GM18508 (cell line): ENCODE results near the gene NEMP1.
"Not testable (repeated sequence)": the region's sequence is repeated elsewhere in the genome, so short reads cannot be mapped to it uniquely, and the experiment has no call there.

Experiments
- ATAC-seq: cut with Tn5 transposase; IDR thresholded peaks from one replicate; pipeline ENCODE4 v1.9.1; 2021; ENCODE audit warnings: moderate number of reproducible peaks; ENCODE audit not compliant: insufficient read depth, unreplicated experiment

Gene NEMP1

DNA sequence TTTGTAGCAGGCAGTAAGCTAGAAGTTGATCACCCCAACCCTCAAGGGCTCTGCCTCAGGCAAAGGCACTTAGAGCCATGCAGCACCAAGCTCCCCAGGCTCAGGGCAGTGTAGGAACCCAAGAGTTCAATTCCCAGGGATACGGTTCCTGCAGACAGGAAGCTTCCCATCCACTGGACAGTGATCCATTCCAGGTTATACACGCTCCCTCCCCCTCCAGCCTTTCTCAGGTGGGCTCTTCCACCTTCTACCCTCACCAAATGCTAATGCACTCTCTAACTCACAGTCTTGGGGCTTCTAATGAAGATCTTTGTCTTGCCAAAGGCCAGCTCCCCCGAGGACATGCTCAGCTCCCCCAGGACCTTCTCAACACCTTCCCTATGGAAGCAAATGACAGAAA lies 41.3 kb downstream of the NEMP1 start:
- ATAC-seq, result no peak

DNA sequence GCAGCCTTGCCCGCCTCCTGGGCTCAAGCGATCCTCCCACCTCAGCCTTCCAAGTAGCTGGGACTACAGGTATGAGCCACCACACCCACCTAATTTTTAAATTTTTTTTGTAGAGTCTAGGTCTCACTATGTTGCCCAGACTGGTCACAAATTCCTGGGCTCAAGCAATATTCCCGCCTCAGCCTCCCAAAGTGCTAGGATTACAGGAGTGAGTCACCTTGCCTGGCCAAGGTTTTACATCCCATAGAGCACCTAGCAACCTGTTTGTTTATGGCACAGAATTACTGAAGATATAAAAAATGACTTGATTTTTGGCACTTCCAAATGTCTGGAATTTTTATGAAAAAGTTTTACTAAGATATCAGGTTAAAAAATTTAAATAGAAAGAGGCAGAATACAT lies 45.2 kb downstream of the NEMP1 start:
- ATAC-seq, result no peak

GRCh38 chr12:57031789-57032188 lies 46.8 kb downstream of the NEMP1 start:
- no peak for ATAC-seq

DNA sequence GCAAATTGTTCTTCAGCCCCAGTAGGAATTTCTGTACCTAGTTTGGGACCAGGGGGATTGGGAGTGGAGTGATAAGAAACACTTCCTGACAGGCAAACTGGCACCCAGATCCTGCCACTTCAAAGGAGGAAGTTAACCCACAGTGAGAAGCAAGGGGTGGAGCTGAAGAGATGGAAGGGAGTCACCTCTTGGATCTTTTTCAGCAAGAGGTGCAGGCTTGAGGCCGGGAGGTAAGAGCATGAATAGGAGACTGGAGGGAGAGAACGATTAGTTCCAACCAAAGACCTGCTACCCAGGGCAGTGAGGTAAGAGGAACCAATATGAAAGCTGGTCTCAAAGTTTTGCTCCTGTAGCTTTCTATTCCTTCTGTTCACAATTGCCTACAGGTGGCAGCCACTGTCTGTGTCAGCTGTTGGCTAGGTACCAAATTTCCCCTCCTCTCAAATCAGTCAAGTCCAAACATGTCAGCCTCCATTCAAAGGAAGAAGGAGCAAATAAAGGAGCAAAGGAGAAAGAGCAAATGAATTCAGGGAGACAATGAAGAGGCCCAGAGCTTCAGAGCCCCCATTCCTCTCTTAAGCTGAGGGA lies 47.4 kb downstream of the NEMP1 start:
- no peak for ATAC-seq

- ATAC-seq, result no peak
These were observed 49.1 kb downstream of the NEMP1 start for GRCh38 chr12:57029457-57029856.

DNA sequence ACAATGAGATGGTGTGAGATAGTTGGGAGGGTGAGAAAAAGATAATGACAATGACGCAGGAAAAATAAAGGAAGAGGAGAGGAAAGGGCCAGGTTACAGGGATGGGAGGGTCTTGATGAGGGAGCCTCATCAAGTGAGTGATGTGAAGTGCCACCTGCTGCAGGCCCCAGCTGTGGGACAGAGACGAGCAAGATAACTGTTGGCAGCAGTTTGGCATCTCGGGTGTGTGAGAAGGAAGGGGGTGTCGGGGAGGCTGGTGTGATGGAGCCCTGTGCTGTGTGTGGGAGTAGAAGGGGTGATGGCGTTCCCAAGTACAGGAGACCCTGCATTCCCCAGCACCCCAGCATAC lies 50.8 kb downstream of the NEMP1 start:
- ATAC-seq, result no peak

- no peak for ATAC-seq
These were observed 51.4 kb downstream of the NEMP1 start for GRCh38 chr12:57027011-57027804.

- no peak for ATAC-seq
These were observed 53.4 kb downstream of the NEMP1 start for GRCh38 chr12:57025196-57025595.

GRCh38 chr12:57022324-57022723 lies 56.3 kb downstream of the NEMP1 start:
- not testable (repeated sequence) for ATAC-seq

- ATAC-seq, result no peak
These were observed 58.4 kb downstream of the NEMP1 start for GRCh38 chr12:57019983-57020719.

GRCh38 chr12:57018906-57019305 lies 59.7 kb downstream of the NEMP1 start:
- ATAC-seq, result no peak

- not testable (repeated sequence) for ATAC-seq
These were observed 60.2 kb downstream of the NEMP1 start for GRCh38 chr12:57018353-57018752.

DNA sequence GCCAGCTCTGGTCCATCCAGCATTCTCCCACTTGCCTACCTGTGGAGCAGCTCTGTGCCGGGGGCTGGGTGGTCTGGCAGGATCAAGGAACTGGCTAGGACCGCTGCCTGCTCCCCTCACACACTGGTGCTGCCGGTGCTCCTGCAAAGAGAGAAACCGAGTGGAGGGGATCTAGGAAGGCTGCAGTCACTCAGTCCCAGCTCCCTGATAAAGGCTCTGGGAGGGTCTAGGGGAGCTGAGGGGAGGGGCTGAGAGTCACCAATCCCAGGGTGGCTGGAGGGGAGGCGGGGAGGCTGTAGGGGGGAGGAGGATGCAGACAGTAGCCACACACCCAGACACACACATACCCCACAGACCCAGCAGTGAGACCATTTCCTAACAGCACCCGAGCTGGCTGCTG lies 62.2 kb downstream of the NEMP1 start, which contains the start of gene TAC3:
Gene TAC3, minus strand, starts transcription at position 182 of the 400 bp plus-strand sequence. CDS start 732 bp downstream, outside the sequence.
- no peak for ATAC-seq

GRCh38 chr12:57012600-57013465 lies 65.8 kb downstream of the NEMP1 start:
- ATAC-seq, result peak; percentile 52

GRCh38 chr12:57011438-57012424 lies 66.9 kb downstream of the NEMP1 start:
- no peak for ATAC-seq

DNA sequence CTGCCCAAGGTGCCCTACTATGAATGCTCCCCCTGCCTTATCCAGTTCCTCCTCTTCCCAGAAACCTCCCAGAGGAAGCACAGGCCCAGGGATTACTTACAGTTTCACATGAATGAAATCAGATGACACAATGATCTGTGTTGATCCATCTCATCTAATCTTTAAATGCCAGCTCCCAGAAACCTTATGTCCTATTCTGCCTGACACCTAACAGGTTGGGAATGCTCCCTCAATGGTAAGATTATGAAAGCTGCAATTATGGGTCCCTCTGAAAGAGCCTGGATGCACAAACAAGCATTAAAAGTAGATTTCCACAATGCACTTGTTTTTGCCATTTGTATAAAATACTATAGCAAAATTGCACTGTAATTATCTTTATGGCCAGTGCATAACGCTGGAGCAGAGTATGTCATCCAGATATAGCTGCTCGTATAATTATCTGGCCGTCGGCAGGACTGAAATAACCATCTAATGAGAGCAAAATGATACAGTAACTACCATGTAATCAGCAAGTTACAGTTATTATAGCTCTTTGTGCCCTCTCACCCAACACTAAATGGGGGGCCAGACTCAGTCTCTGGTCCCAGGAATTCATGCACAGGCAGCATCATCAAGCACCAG lies 67.9 kb downstream of the NEMP1 start:
- ATAC-seq, result no peak

DNA sequence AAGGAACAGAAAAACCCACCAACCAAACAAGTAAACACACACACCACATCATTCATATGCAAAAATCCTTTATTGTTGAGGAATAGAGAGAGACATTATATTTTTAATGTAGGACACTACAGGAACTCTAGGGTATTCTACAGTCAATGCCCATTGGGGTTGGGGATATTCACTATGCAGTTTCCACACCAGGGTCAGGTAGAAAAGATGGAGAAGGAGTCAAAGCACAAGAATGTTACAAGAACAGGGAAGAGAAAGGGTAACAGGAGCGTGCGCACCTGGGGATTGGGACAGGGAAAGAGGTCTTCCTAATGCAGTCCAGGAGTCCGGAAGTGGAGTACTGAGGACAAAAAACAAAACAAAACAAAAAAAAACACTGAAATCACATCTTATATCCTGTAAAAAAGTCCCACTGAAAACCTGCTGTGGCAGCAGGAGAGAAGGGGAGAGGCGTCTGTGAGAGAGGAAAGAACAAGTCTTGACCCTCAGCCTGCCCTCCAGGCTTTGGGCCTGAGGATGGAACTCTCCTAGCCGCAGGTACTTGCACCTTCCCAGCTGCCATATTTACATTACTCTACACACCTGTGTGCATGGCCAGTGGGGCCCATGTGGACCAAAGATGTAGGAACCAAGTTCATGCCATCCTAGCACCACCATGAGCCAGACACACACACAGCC lies 68.5 kb downstream of the NEMP1 start:
- no peak for ATAC-seq

- ATAC-seq, result no peak
These were observed 70.4 kb downstream of the NEMP1 start for GRCh38 chr12:57008178-57008577.
